ENCODE data around the gene PMF1.

DNA sequence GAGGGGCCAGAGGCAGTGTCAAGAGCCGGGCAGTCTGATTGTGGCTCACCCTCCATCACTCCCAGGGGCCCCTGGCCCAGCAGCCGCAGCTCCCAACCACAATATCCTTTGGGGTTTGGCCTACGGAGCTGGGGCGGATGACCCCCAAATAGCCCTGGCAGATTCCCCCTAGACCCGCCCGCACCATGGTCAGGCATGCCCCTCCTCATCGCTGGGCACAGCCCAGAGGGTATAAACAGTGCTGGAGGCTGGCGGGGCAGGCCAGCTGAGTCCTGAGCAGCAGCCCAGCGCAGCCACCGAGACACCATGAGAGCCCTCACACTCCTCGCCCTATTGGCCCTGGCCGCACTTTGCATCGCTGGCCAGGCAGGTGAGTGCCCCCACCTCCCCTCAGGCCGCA, 29.1 kb downstream of the PMF1 start, which contains the start of gene BGLAP:
- TF ChIP-seq, protein P1, sequence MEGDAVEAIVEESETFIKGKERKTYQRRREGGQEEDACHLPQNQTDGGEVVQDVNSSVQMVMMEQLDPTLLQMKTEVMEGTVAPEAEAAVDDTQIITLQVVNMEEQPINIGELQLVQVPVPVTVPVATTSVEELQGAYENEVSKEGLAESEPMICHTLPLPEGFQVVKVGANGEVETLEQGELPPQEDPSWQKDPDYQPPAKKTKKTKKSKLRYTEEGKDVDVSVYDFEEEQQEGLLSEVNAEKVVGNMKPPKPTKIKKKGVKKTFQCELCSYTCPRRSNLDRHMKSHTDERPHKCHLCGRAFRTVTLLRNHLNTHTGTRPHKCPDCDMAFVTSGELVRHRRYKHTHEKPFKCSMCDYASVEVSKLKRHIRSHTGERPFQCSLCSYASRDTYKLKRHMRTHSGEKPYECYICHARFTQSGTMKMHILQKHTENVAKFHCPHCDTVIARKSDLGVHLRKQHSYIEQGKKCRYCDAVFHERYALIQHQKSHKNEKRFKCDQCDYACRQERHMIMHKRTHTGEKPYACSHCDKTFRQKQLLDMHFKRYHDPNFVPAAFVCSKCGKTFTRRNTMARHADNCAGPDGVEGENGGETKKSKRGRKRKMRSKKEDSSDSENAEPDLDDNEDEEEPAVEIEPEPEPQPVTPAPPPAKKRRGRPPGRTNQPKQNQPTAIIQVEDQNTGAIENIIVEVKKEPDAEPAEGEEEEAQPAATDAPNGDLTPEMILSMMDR (conservative IDR thresholded peaks at IDR 0.05), result no peak
- no peak for TF ChIP-seq EZH2 (IDR thresholded peaks at IDR 0.05; ENCODE audit: low read depth)
